KMS-11 (cell line): Measurements from ENCODE around the gene SELPLG.

ENCODE experiments used
- H2AFZ ChIP-seq: fragments of 200-600 bp; sonication (generic); 2 replicates; pipeline ENCODE4 v1.6.1; 2016; ENCODE audit warnings: antibody characterized with exemption, mixed run types, low read depth
- H3K27ac ChIP-seq: fragments of 200-600 bp; sonication (generic); 2 replicates; pipeline ENCODE4 v1.6.1; 2016; ENCODE audit warnings: mild to moderate bottlenecking, mixed run types
- H3K27me3 ChIP-seq: fragments of 200-600 bp; sonication (generic); 2 replicates; pipeline ENCODE4 v1.6.1; 2017; ENCODE audit warnings: mild to moderate bottlenecking, low read depth, mixed run types, moderate library complexity; ENCODE audit not compliant: insufficient read depth
- H3K36me3 ChIP-seq: fragments of 200-600 bp; sonication (generic); 2 replicates; pipeline ENCODE4 v1.6.1; 2017; ENCODE audit warnings: mild to moderate bottlenecking, mixed run types; ENCODE audit not compliant: insufficient read depth
- H3K4me1 ChIP-seq: fragments of 200-600 bp; sonication (generic); 2 replicates; pipeline ENCODE4 v1.6.1; 2016; ENCODE audit warnings: mild to moderate bottlenecking, low read depth, mixed run types; ENCODE audit not compliant: poor library complexity, severe bottlenecking
- H3K4me2 ChIP-seq: fragments of 200-600 bp; sonication (generic); 2 replicates; pipeline ENCODE4 v1.7.0; 2016; ENCODE audit warnings: mild to moderate bottlenecking, mixed run types
- H3K4me3 ChIP-seq: fragments of 200-600 bp; sonication (generic); IDR thresholded peaks from 2 replicates; pipeline ENCODE4 v1.6.1; 2017; ENCODE audit warnings: low read depth, low read length, mixed read lengths; ENCODE audit not compliant: insufficient read depth
- H3K79me2 ChIP-seq: fragments of 200-600 bp; sonication (generic); 2 replicates; pipeline ENCODE4 v1.6.1; 2016; ENCODE audit warnings: low read depth, mixed run types; ENCODE audit not compliant: insufficient read depth
- H3K9ac ChIP-seq: fragments of 200-600 bp; sonication (generic); 2 replicates; pipeline ENCODE4 v1.6.1; 2016; ENCODE audit warnings: mild to moderate bottlenecking, mixed run types
- H4K20me1 ChIP-seq: fragments of 200-600 bp; sonication (generic); 2 replicates; pipeline ENCODE4 v1.6.1; 2016; ENCODE audit warnings: mild to moderate bottlenecking, mixed run types; ENCODE audit not compliant: insufficient read depth
- CTCF ChIP-seq: fragments of 200-600 bp; sonication (generic); conservative IDR thresholded peaks from 2 replicates; pipeline ENCODE4 v1.6.1; 2017; ENCODE audit warnings: low read depth, mild to moderate bottlenecking, antibody characterized with exemption, low read length, moderate library complexity, mixed read lengths

The SELPLG gene

DNA sequence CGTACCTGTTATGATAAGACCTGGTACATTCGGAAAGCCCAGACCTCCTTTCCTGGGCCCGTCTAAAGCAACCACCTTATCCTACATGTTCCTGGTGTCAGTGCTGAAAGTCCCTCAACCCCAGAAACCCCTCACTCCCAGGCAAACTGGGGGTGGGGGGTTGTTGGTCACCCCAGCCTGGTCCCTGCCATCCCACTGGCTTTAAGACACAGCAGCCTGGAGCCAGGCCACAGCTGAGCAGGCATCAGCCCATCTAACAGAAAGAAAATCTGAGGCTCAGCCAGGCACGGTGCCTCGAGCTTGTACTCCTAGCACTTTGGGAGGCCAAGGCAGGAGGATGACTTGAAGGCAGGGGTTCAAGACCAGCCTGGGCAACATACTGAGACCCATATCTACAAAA lies 4.5 kb downstream of the SELPLG start:
- H3K4me1 ChIP-seq: peaks cover 74% of the 10 kb centered on the region
- H3K79me2 ChIP-seq: peaks cover 88% of the 10 kb centered on the region

GRCh38 chr12:108627134-108627920 lies 6.4 kb downstream of the SELPLG start:
- no peaks in the 10 kb centered on the region for H4K20me1 ChIP-seq
- H3K27me3 ChIP-seq: no peaks in the 10 kb centered on the region
- TF ChIP-seq CTCF: no peak
- no peak overlapping the region for H2AFZ ChIP-seq
- H3K4me2 ChIP-seq: peak overlapping the region; percentile 27; the same call in 1 of the 2 replicates
- H3K4me1 ChIP-seq: peaks cover 67% of the 10 kb centered on the region
- H3K79me2 ChIP-seq: peaks cover 78% of the 10 kb centered on the region
- H3K27ac ChIP-seq: peak overlapping the region; percentile 36; the same call in 1 of the 2 replicates
- H3K36me3 ChIP-seq: no peaks in the 10 kb centered on the region; the same call in 1 of the 2 replicates
- H3K9ac ChIP-seq: no peak overlapping the region
- H3K4me3 ChIP-seq: no peak overlapping the region

More for the DNA sequence above, 4.5 kb downstream of the SELPLG start:
- no peaks in the 10 kb centered on the region for H3K27me3 ChIP-seq
- H3K4me2 ChIP-seq: peak overlapping the region; percentile 94
- no peaks in the 10 kb centered on the region for H4K20me1 ChIP-seq
- H2AFZ ChIP-seq: no peak overlapping the region
- TF ChIP-seq CTCF: no peak
- H3K27ac ChIP-seq: peak overlapping the region; percentile 11; the same call in 1 of the 2 replicates
- no peaks in the 10 kb centered on the region for H3K36me3 ChIP-seq
- no peak overlapping the region for H3K4me3 ChIP-seq
- no peak overlapping the region; the same call in 1 of the 2 replicates for H3K9ac ChIP-seq

GRCh38 chr12:108625228-108625627 lies 8.5 kb downstream of the SELPLG start:
- Histone ChIP-seq H3K4me2 (no peak overlapping the region), H3K79me2 (peaks cover 57% of the 10 kb centered on the region), H3K4me1 (peaks cover 49% of the 10 kb centered on the region), H3K27ac (no peak overlapping the region), H3K4me3 (no peak overlapping the region), H3K36me3 (no peaks in the 10 kb centered on the region; the same call in 1 of the 2 replicates), H3K9ac (no peak overlapping the region), H3K27me3 (no peaks in the 10 kb centered on the region), H4K20me1 (no peaks in the 10 kb centered on the region), H2AFZ (no peak overlapping the region)
- TF ChIP-seq CTCF: no peak

DNA sequence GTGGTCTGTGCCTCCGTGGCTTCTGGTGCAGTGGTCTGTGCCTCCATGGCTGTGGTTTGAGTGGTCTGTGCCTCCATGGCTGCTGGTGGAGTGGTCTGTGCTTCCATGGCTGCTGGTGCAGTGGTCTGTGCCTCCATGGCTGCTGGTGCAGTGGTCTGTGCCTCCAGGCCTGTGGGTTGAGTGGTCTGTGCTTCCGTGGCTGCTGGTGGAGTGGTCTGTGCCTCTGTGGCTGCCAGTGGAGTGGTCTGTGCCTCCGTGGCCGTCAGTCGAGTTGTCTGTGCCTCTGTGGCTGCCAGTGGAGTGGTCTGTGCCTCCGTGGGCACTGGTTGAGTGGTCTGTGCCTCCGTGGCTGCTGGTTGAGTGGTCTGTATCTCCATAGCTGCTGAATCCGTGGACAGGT lies 10.1 kb downstream of the SELPLG start:
- H3K4me1 ChIP-seq: peaks cover 48% of the 10 kb centered on the region
- H3K4me2 ChIP-seq: no peak overlapping the region
- H3K27ac ChIP-seq: no peak overlapping the region
- H4K20me1 ChIP-seq: no peaks in the 10 kb centered on the region
- no peak overlapping the region for H3K9ac ChIP-seq
- no peak for TF ChIP-seq CTCF
- no peaks in the 10 kb centered on the region for H3K27me3 ChIP-seq
- no peak overlapping the region for H3K4me3 ChIP-seq
- H3K36me3 ChIP-seq: no peaks in the 10 kb centered on the region; the same call in 1 of the 2 replicates
- H2AFZ ChIP-seq: no peak overlapping the region
- peaks cover 40% of the 10 kb centered on the region for H3K79me2 ChIP-seq
